ENCODE measurements around the gene DBH. TPM values are rescaled to one million over a fixed set of nuclear protein-coding genes. Genes with fewer than 3 reads are reported as not detected.

DBH gene
- polyA plus RNA-seq, 6 donors from 2014 or later, result not detected

DNA sequence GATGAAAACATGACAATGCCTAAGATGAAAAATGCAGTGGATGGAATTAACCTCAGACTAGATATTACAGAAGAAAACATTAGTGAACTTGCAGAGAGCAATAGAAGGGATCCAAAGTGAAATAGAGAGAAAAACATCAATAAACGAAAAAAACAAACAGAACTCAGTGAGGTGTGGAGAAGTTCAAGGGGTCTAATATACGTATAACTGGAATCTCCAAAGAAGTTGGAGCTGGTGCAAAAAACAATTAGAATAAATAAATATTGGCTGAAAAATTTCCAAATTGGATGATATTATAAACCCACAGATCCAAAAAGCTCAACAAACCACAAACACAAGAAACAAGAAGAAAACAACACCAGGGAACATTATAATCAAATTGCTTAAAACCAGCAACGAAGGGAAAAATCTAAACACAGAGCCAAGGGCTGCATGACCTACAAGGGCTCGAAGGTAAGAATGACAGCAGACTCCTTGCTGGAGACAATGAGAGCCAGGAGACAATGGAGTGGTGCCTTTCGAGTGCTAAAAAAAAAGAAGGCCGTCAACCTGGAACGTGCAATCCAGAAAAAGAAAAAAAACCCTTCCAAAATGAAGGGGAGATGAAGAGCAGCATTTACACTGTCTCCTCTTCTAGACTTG is 38.7 kb upstream of the DBH start:
- no peak overlapping the region for H3K27ac Mint-ChIP-seq
- peaks cover 9 to 16% of the 10 kb centered on the region in 2 donors for H3K36me3 Mint-ChIP-seq
- H3K4me3 Mint-ChIP-seq, result peak overlapping the region in 1 of 8 donors; percentile 2
- no peaks in the 10 kb centered on the region for H3K4me1 Mint-ChIP-seq
- no peak for DNase-seq
- no peak for ATAC-seq (ENCODE audit: low read depth in 2 of 2)
- peaks cover 10 to 30% (median 23%) of the 10 kb centered on the region in 7 donors for H3K9me3 Mint-ChIP-seq
- H3K27me3 Mint-ChIP-seq, result peaks cover 4 to 37% (median 27%) of the 10 kb centered on the region in 3 donors

DNA sequence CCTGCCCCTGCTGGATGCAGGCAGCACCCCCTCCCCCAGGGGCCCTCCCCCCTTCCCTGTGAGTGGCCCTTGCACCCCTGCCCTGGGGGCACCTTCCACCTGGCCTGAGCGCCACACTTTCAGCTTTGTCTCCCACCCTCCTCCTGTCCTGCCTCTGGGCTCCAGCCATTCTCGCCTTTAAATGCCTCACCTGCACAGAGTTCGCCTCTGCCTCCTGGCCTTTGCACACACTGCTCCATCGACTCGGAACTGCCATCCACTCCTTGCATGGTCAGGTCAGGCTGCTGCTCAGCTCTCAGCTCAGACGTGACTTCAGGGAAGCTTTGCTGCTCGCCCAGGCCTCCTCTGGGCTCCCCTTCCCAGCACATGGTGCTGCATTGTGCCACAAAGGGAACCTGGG is 37.2 kb upstream of the DBH start:
- peaks cover 9 to 16% of the 10 kb centered on the region in 2 donors for H3K36me3 Mint-ChIP-seq
- no peak overlapping the region for H3K27ac Mint-ChIP-seq
- peaks cover 10 to 30% (median 23%) of the 10 kb centered on the region in 7 donors for H3K9me3 Mint-ChIP-seq
- peaks cover 0 to under 1% (median 0%) of the 10 kb centered on the region in 3 donors for H3K4me1 Mint-ChIP-seq
- DNase-seq (no peak), ATAC-seq (ENCODE audit: low read depth in 2 of 2) (no peak)
- H3K27me3 Mint-ChIP-seq, result peaks cover 5 to 39% (median 22%) of the 10 kb centered on the region in 3 donors
- H3K4me3 Mint-ChIP-seq, result no peak overlapping the region

DNA sequence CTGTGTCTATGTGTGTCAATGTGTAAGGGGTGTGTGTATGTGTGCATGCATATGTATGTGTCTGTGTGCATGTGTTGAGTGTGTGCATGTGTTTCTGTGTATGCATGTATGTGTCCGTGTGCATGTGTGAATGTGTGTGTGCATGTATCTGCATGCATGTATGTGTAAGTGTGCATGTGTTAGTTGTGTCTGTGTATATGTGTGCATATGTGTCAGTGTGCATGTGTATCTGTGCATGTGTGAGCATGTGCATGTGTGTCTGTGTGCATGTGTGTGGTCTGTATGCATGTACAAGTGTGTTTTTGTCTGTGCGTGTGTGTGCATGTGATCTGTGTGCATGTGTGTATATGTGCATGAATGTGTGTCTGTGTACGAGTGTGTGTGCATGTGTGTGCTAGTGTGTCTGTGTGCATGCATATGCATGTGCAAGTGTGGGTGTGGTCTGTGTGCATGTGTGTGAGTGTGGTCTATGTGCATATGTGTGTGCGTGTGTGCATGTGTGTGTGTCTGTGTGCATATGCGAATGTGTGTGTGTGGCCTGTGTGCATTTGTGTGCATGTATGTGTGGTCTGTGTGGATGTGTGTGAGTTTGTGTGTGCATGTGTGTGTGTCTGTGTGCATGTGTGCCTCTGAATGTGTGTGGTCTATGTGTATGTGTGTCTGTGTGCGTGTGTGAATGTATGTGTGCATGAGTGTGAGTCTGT is 36.5 kb upstream of the DBH start:
- peaks cover 2 to 7% (median 6%) of the 10 kb centered on the region in 3 donors for H3K4me1 Mint-ChIP-seq
- H3K4me3 Mint-ChIP-seq, result no peak overlapping the region
- ATAC-seq (ENCODE audit: low read depth in 2 of 2), result no peak
- H3K27me3 Mint-ChIP-seq, result peaks cover 7 to 40% (median 24%) of the 10 kb centered on the region in 3 donors
- peaks cover 9 to 16% of the 10 kb centered on the region in 2 donors for H3K36me3 Mint-ChIP-seq
- no peak for DNase-seq
- H3K9me3 Mint-ChIP-seq, result peaks cover 10 to 25% (median 20%) of the 10 kb centered on the region in 7 donors
- H3K27ac Mint-ChIP-seq, result no peak overlapping the region

DNA sequence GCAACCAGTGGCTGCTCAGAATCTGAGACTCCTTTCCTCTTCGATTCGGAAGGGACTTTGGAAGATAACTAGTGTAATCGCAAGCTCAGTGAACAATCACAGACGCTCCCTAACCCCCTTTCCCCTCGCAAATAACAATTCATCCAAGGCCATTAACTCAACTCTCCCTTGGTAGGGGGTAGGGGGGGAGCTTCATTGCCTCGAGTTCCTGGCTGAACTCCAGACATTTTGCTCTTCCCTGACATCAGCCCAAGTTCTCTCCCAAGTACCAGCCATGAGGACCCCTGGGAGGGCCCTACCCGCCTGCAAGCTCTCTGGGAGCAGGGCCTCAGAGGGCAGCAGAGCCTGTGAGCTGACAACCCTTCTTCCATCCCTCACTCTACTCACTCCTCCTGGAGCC is 35.4 kb upstream of the DBH start:
- Mint-ChIP-seq H3K4me1 (peaks cover 4 to 10% (median 10%) of the 10 kb centered on the region in 3 donors), H3K9me3 (peaks cover 8 to 24% (median 20%) of the 10 kb centered on the region in 7 donors), H3K36me3 (peaks cover 9 to 16% of the 10 kb centered on the region in 2 donors), H3K27me3 (peaks cover 11 to 38% (median 25%) of the 10 kb centered on the region in 3 donors), H3K4me3 (no peak overlapping the region), H3K27ac (no peak overlapping the region)
- ATAC-seq (ENCODE audit: low read depth in 2 of 2), result no peak
- no peak for DNase-seq

DNA sequence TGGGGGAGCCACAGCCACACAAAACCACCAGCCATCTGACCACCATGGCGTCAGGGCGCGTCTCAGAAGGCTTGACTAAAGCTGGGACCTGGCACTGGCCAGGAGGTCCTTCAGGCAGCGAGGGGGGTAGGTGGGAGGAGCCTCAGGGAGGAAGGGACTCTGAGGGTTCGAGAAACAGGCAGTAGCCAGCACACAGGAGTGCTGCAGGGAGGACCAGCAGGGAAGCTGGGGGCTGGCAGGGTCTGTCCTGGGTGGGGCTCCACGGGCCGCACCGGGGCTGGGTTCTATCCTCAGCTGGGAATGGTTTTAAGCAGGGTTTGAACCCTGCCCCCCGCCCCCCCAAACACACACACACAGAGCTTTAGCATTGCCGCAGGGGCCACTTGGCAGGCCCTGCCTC is 34.4 kb upstream of the DBH start:
- peaks cover 12 to 38% (median 33%) of the 10 kb centered on the region in 3 donors for H3K27me3 Mint-ChIP-seq
- no peak overlapping the region for H3K27ac Mint-ChIP-seq
- H3K9me3 Mint-ChIP-seq, result peaks cover 8 to 17% (median 15%) of the 10 kb centered on the region in 7 donors
- peaks cover 9 to 14% of the 10 kb centered on the region in 2 donors for H3K36me3 Mint-ChIP-seq
- no peak for ATAC-seq (ENCODE audit: low read depth in 2 of 2)
- H3K4me3 Mint-ChIP-seq, result no peak overlapping the region
- H3K4me1 Mint-ChIP-seq, result peaks cover 4 to 10% (median 10%) of the 10 kb centered on the region in 3 donors
- no peak for DNase-seq

DNA sequence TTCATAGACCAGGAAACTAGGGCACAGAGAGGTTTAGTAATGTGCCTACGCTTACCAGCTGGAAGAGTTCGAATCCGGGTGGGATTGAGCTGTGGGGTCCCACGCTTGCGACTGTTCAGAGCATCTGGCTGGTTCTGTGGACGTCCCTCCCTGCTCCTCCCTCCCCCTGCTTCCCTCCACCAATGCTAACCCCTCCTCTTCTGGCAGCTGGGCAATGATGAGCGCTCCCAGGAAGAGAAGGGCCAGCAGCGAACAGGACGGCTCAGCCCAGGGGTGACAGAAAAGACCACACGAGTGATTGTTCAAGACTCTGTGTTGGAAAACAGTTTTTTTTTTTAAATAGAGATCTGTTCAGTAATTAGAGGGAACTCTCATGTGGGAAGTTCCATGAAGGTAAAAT is 33.9 kb upstream of the DBH start:
- H3K4me3 Mint-ChIP-seq, result no peak overlapping the region
- H3K4me1 Mint-ChIP-seq, result peaks cover 4 to 10% (median 10%) of the 10 kb centered on the region in 3 donors
- H3K27ac Mint-ChIP-seq, result no peak overlapping the region
- H3K27me3 Mint-ChIP-seq, result peaks cover 17 to 38% (median 38%) of the 10 kb centered on the region in 3 donors
- DNase-seq (no peak), ATAC-seq (ENCODE audit: low read depth in 2 of 2) (no peak)
- H3K9me3 Mint-ChIP-seq, result peaks cover 3 to 13% (median 10%) of the 10 kb centered on the region in 7 donors
- H3K36me3 Mint-ChIP-seq, result peaks cover 5 to 9% of the 10 kb centered on the region in 2 donors

DNA sequence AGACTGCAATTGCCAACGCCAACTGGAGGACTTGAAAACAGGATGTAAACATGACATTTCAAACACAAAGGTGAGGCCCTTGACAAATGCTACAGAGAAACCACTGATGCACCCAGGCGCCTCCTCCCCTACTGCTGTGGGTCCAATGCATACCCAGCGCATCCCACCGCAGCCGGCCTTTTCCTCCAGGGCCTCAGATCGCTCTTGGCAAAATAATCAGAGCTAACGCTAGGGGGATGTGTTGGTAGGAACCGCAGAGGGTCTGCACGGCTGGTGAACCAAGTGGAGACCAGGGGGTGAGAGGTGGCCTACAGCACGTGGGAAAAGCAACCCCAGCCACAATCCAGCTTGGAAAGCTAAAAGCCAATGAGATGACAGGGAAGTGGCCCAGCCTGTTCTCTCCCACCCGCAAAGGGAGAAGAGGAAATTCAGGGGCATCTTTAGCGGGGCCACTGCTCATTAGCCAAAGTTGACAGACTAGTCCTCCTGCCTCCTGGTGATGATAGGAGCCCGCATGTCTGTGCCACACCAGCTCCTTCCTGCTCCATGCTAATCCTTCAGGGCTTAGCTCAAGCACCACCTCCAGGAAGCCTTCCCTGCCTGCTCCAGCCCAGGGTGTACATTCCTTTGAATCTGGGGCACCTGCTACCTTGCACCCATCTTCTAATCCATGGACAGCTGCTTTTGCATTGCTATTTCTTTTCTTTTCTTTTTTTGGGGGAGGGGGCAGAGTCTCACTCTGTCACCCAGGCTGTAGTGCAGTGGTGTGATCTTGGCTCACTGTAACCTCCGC is 32.8 kb upstream of the DBH start:
- DNase-seq, result no peak
- Mint-ChIP-seq H3K27me3 (peaks cover 21 to 49% (median 44%) of the 10 kb centered on the region in 3 donors), H3K27ac (peak overlapping the region in 1 of 6 donors; percentile 56), H3K4me3 (no peak overlapping the region), H3K36me3 (no peaks in the 10 kb centered on the region), H3K4me1 (peaks cover 4 to 10% (median 10%) of the 10 kb centered on the region in 3 donors), H3K9me3 (peaks cover 0 to 3% (median 0%) of the 10 kb centered on the region in 7 donors)
- ATAC-seq (ENCODE audit: low read depth in 2 of 2), result no peak

DNA sequence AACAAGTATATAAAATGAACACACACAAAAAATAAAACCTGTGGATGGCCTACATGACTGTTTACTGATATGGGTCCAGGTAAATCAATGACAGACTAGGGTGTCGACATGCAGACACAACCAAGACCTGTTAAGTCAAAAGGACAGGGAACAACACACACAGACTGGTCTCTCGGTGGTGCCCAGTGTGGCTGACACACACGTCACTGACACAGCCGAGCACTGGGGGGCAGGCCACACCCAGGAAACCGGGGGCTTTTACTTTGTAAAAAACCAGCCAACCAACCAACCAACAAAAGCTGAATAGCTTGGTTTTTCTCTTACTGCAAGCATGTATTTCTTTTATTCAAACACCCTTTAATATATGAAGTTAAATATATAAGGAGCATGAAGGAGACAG is 31.9 kb upstream of the DBH start:
- ATAC-seq (ENCODE audit: low read depth in 2 of 2), result peak in 1 of 2 donors; percentile 48
- peaks cover 0 to 2% (median 0%) of the 10 kb centered on the region in 7 donors for H3K9me3 Mint-ChIP-seq
- H3K27ac Mint-ChIP-seq, result peak overlapping the region in 1 of 6 donors; percentile 12

DNA sequence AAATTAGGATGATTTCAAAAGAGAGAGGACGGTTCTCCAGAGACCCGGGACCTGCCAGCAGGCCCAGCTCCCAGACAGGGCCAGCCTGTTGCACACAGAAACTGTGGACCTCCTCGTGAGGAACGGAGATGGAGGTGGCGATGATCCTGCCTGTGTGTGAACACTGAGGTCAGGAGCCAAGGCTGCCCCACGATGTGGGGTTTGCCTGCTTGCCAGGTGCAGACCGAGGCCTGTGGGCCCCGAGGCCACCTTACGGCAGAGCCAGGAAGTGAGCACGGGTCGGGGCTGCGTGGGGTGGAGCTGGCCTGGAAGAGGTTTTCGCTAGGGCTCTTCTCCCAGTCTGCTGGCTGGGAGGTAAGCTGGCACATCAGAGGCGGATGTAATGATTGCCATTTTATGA is 31.3 kb upstream of the DBH start:
- peaks cover 28 to 58% (median 52%) of the 10 kb centered on the region in 3 donors for H3K27me3 Mint-ChIP-seq
- H3K36me3 Mint-ChIP-seq, result no peaks in the 10 kb centered on the region
- H3K27ac Mint-ChIP-seq, result peak overlapping the region in 1 of 6 donors; percentile 91
- no peak for ATAC-seq (ENCODE audit: low read depth in 2 of 2)
- H3K4me3 Mint-ChIP-seq, result no peak overlapping the region
- H3K4me1 Mint-ChIP-seq, result peaks cover 4 to 14% (median 10%) of the 10 kb centered on the region in 3 donors
- no peak for DNase-seq
- H3K9me3 Mint-ChIP-seq, result peaks cover 0 to 2% (median 0%) of the 10 kb centered on the region in 7 donors

More for the DNA sequence above, 31.9 kb upstream of the DBH start:
- H3K36me3 Mint-ChIP-seq, result no peaks in the 10 kb centered on the region
- H3K4me1 Mint-ChIP-seq, result peaks cover 4 to 10% (median 10%) of the 10 kb centered on the region in 3 donors
- peak overlapping the region in 1 of 8 donors; percentile 30 for H3K4me3 Mint-ChIP-seq
- H3K27me3 Mint-ChIP-seq, result peaks cover 23 to 53% (median 47%) of the 10 kb centered on the region in 3 donors
- DNase-seq, result peak; percentile 10

DNA sequence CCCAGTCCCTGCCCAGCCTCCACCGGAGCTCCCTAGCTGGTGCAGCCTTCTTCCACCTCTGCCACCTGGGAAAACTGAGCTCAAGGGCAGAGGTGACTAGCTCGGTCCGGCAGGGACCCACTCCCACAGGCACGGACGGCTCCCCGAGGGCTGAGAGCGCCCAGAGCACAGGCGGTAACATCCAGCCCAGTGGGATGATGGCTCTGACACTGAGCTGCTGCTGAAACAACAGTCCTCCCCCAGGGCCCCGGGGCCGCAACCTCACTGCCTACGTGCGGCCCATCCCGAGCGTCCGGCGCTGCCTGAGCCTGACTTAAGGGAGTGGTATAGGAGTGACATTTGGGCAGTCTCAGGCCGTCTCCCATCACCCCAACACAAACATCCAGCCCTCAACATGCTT is 30.7 kb upstream of the DBH start:
- peaks cover 0 to 2% (median 0%) of the 10 kb centered on the region in 7 donors for H3K9me3 Mint-ChIP-seq
- H3K4me1 Mint-ChIP-seq, result peaks cover 4 to 14% (median 10%) of the 10 kb centered on the region in 3 donors
- DNase-seq (no peak), ATAC-seq (ENCODE audit: low read depth in 2 of 2) (no peak)
- H3K4me3 Mint-ChIP-seq, result no peak overlapping the region
- H3K27me3 Mint-ChIP-seq, result peaks cover 33 to 64% (median 58%) of the 10 kb centered on the region in 3 donors
- H3K27ac Mint-ChIP-seq, result no peak overlapping the region
- H3K36me3 Mint-ChIP-seq, result no peaks in the 10 kb centered on the region

DNA sequence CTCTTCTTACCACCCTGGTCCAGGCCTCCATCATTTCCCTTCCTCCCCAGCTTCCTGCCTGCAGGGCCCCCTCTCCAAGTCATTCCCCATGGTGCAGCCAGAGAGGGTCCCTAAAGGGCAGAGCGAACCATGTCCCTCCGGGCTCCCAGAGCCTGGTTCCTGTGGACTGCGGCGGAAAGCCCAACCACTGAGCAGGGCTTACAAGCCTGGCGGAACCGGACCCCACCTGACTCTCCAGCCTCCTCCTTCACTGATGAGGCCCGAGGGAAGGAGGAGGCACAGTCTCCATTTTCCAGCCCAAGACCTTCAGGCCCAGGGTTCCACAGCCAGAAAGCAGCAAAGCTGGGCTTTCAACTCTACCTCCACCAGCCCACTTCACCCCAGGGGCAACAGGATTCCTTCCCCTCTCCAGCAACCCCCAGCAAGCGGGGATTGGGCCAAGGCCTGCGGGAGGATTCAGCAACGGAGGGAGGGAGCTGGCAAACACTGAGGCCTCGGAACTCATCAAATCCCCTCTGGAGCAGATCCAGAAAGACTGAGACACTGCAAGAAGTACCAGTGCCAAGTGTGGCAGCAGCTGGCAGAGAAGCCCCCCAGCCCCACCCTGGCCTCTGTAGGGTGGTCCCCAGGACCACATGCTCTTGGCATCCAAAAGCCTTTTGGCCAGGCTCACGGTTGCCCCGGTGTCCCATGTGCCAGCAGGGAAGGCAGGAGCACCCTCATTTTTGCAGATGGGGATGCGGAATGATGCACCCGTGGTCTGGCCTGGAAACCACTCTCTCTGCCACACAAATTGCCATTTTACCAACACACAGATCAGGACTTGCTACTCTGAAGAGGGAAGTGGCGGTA is 30.1 kb upstream of the DBH start:
- DNase-seq (no peak), ATAC-seq (ENCODE audit: low read depth in 2 of 2) (no peak)
- H3K4me3 Mint-ChIP-seq, result no peak overlapping the region
- no peaks in the 10 kb centered on the region for H3K9me3 Mint-ChIP-seq
- H3K27ac Mint-ChIP-seq, result no peak overlapping the region
- peaks cover 40 to 67% (median 64%) of the 10 kb centered on the region in 3 donors for H3K27me3 Mint-ChIP-seq
- H3K4me1 Mint-ChIP-seq, result peaks cover 4 to 14% (median 10%) of the 10 kb centered on the region in 3 donors
- no peaks in the 10 kb centered on the region for H3K36me3 Mint-ChIP-seq

DNA sequence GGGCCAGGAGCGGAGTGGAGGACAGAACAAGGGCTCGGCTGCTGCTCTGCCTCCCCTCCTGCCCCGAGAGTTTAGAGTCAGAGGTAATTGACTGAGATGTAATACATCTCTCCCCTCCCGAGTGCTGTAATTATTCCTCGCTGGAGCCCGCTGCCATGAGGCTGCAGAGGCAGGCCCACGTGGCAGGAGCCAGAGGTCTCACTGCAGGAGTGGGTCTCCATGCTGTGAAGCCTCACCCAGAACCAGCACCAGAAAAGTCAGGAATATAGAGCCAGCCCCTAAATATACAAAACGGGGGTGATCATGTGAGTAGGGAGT is 29.5 kb upstream of the DBH start:
- H3K36me3 Mint-ChIP-seq, result no peaks in the 10 kb centered on the region
- H3K4me3 Mint-ChIP-seq, result peak overlapping the region in 1 of 8 donors; percentile 25
- no peak overlapping the region for H3K27ac Mint-ChIP-seq
- no peaks in the 10 kb centered on the region for H3K9me3 Mint-ChIP-seq
- ATAC-seq (ENCODE audit: low read depth in 2 of 2) (no peak), DNase-seq (no peak)
- H3K4me1 Mint-ChIP-seq, result peaks cover 4 to 14% (median 10%) of the 10 kb centered on the region in 3 donors
- peaks cover 45 to 71% (median 68%) of the 10 kb centered on the region in 3 donors for H3K27me3 Mint-ChIP-seq
